ENCODE measurements around the gene ZNF33A.
"Not testable (repeated sequence)": the region's sequence is repeated elsewhere in the genome, so short reads cannot be mapped to it uniquely, and the experiment has no call there.

Gene ZNF33A

DNA sequence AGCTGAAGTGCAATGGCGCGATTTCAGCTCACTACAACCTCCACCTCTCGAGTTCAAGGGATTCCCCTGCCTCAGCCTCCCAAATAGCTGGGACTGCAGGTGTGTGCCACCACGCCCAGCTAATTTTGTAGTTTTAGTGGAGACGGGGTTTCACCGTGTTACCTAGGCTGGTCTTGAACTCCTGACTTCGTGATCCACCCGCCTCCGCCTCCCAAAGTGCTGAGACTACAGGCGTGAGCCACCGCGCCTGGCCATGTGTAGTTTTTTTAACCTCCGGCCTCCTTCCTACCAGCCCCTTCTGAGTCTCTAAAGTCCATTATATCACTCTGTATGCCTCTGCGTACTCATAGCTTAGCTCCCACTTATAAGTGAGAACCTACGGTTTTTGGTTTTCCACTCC, 82.8 kb downstream of the ZNF33A start:
- peak overlapping the region; percentile 96 for H3K4me3 ChIP-seq (ENCODE audit: low read depth in 1 of 2, low read length in 2 of 2)
- H3K27ac ChIP-seq (ENCODE audit: low read depth, low read length); H3K27me3 ChIP-seq (ENCODE audit: control insufficient read depth in 1 of 2, insufficient read depth in 2 of 2, low read length in 2 of 2); H3K9me3 ChIP-seq (ENCODE audit: control insufficient read depth in 1 of 2, low read length in 2 of 2): not testable (repeated sequence)
- peaks cover 3 to 13% of the 10 kb centered on the region in 2 donors for H3K4me1 ChIP-seq (ENCODE audit: control insufficient read depth in 1 of 2, insufficient read depth in 2 of 2, low read length in 2 of 2)
- peak overlapping the region; percentile 63 to 86 for H3K9ac ChIP-seq (ENCODE audit: low read depth in 1 of 2, low read length in 2 of 2)
- peaks cover 3 to 20% of the 10 kb centered on the region in 2 donors for H3K36me3 ChIP-seq (ENCODE audit: control insufficient read depth in 1 of 2, insufficient read depth in 2 of 2, low read length in 2 of 2)

DNA sequence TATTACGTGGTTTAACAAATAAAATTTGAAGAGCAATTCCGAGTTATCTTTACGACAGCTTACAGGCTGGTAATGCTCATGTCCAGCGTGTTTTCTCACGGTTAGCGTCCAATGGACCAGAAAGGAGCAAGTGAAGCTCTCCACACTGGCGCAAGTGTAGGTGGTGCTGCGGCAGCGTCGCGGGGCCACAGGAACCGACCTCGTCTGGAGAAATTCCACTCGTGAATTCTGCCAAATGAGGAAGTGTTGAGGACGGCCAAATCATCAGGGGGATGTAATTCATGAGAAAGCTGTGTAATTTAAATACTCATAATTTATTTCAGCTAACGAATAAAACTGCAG, 83.3 kb downstream of the ZNF33A start:
- Histone ChIP-seq H3K4me1 (ENCODE audit: control insufficient read depth in 1 of 2, insufficient read depth in 2 of 2, low read length in 2 of 2) (peaks cover 3 to 13% of the 10 kb centered on the region in 2 donors), H3K4me3 (ENCODE audit: low read depth in 1 of 2, low read length in 2 of 2) (peak overlapping the region; percentile 96), H3K27ac (ENCODE audit: low read depth, low read length) (peak overlapping the region; percentile 7), H3K9me3 (ENCODE audit: control insufficient read depth in 1 of 2, low read length in 2 of 2) (no peaks in the 10 kb centered on the region), H3K9ac (ENCODE audit: low read depth in 1 of 2, low read length in 2 of 2) (peak overlapping the region; percentile 63 to 86), H3K36me3 (ENCODE audit: control insufficient read depth in 1 of 2, insufficient read depth in 2 of 2, low read length in 2 of 2) (peaks cover 3 to 24% of the 10 kb centered on the region in 2 donors), H3K27me3 (ENCODE audit: control insufficient read depth in 1 of 2, insufficient read depth in 2 of 2, low read length in 2 of 2) (no peaks in the 10 kb centered on the region)

DNA sequence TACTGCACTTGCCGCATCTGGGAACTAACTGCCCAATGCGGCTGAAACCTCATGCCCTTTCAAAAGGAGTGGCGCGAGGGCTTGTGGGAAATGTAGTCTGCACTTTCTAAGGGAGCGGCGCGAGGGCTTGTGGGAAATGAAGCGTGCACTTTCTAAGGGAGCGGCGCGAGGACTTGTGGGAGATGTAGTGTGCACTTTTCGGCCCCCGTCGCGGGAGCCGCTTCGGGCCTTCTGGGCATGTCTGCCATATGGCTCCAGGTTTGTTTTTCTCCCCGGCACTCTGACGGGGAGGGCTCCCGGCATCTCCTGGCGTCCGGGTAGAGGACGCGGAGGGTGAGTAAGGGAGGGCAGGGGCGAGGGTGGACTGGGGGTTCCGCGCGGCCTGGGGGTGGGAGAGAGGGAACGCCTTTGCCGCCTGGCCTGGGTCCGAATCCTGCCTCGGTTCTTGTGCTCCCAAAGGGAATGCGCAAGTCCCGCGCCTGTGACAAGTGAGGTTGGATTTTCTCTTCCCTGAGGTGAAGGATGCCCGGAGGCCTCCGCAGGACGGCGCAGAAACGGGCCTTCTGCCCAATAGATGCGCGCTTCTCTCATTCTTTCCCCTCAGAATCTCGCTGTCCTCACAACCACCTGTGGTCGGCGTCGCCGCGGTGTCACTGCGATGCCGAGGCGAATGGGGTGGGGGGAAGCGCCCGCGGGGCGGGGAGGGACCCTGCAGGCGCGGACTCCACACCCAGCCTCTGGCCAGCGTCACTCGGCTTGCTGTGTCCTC, 83.9 kb downstream of the ZNF33A start, which contains the start of gene ZNF37A:
ZNF37A (plus strand) TSS at position 180 of the 769 bp plus-strand sequence. CDS start 2,281 bp downstream, outside the sequence.
- H3K4me3 ChIP-seq (ENCODE audit: low read depth in 1 of 2, low read length in 2 of 2), result peak within 1 kb of the TSS; percentile 96
- peaks cover 0 to 3% of the 10 kb centered on the region in 2 donors for H3K9me3 ChIP-seq (ENCODE audit: control insufficient read depth in 1 of 2, low read length in 2 of 2)
- H3K27ac ChIP-seq (ENCODE audit: low read depth, low read length), result peak within 1 kb of the TSS; percentile 76
- H3K9ac ChIP-seq (ENCODE audit: low read depth in 1 of 2, low read length in 2 of 2), result peak within 1 kb of the TSS; percentile 86
- H3K4me1 ChIP-seq (ENCODE audit: control insufficient read depth in 1 of 2, insufficient read depth in 2 of 2, low read length in 2 of 2), result peaks cover 3 to 13% of the 10 kb centered on the region in 2 donors
- H3K27me3 ChIP-seq (ENCODE audit: control insufficient read depth in 1 of 2, insufficient read depth in 2 of 2, low read length in 2 of 2), result no peaks in the 10 kb centered on the region
- peaks cover 7 to 28% of the 10 kb centered on the region in 2 donors for H3K36me3 ChIP-seq (ENCODE audit: control insufficient read depth in 1 of 2, insufficient read depth in 2 of 2, low read length in 2 of 2)

DNA sequence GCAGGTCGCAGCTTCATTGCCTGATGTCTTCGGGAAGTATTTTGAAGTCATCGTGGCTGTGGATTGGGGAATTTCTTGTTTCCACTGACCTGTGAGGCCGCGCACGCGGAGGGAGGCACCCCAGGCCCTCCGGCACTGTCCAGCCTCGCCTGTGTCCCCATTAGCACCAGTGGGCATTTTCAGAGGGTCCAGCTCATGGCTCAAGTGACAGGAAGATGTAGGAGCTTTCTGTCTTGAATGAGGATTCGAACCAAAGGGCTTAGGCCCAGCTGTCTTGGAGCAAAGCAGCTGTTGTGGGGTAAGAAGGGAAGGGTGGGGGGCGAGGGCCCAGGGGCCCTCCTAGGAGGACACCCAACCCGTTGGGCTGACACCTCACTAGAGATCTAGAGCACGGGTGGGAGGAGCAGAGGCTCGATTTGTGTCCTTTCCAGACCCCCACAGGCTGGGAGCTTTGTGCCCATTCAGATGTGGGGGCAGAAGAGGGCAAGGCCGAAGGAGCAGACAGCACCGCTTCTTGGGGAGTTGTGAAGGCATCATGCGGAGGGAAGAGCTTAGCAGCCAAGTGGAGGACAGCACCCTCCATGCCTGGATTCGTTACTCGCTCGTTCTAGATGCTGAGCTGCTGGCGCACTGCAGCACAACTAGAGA, 84.6 kb downstream of the ZNF33A start:
- peaks cover 8 to 35% of the 10 kb centered on the region in 2 donors for H3K36me3 ChIP-seq (ENCODE audit: control insufficient read depth in 1 of 2, insufficient read depth in 2 of 2, low read length in 2 of 2)
- H3K27ac ChIP-seq (ENCODE audit: low read depth, low read length), result no peak overlapping the region
- H3K9ac ChIP-seq (ENCODE audit: low read depth in 1 of 2, low read length in 2 of 2), result peak overlapping the region; percentile 86
- H3K9me3 ChIP-seq (ENCODE audit: control insufficient read depth in 1 of 2, low read length in 2 of 2), result peaks cover 0 to 4% of the 10 kb centered on the region in 2 donors
- H3K4me3 ChIP-seq (ENCODE audit: low read depth in 1 of 2, low read length in 2 of 2), result peak overlapping the region; percentile 96
- H3K27me3 ChIP-seq (ENCODE audit: control insufficient read depth in 1 of 2, insufficient read depth in 2 of 2, low read length in 2 of 2), result no peaks in the 10 kb centered on the region
- peaks cover 3 to 13% of the 10 kb centered on the region in 2 donors for H3K4me1 ChIP-seq (ENCODE audit: control insufficient read depth in 1 of 2, insufficient read depth in 2 of 2, low read length in 2 of 2)

DNA sequence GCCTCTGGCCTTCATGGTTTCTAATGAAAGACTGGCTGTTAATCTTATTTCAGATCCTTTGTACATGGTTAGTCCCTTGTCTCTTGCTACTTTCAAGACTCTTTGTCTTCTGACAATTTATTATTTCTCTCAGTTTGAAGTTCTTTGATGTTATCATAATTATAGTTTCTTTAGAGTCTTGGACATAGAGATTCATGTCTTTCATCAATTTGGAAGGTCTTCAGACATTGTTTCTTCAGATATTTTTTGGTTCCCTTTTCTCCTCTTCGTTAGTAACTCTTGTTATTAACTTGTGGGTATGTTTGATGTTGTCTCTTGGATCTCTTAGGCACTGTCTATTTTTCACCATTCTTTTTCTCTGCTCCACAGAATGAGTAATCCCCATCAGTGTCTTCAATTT, 92.4 kb downstream of the ZNF33A start:
- Histone ChIP-seq H3K4me3 (ENCODE audit: low read depth in 1 of 2, low read length in 2 of 2) (no peak overlapping the region), H3K4me1 (ENCODE audit: control insufficient read depth in 1 of 2, insufficient read depth in 2 of 2, low read length in 2 of 2) (no peaks in the 10 kb centered on the region), H3K36me3 (ENCODE audit: control insufficient read depth in 1 of 2, insufficient read depth in 2 of 2, low read length in 2 of 2) (peaks cover 26 to 56% of the 10 kb centered on the region in 2 donors), H3K9me3 (ENCODE audit: control insufficient read depth in 1 of 2, low read length in 2 of 2) (peaks cover 30 to 56% of the 10 kb centered on the region in 2 donors), H3K27me3 (ENCODE audit: control insufficient read depth in 1 of 2, insufficient read depth in 2 of 2, low read length in 2 of 2) (no peaks in the 10 kb centered on the region), H3K27ac (ENCODE audit: low read depth, low read length) (no peak overlapping the region), H3K9ac (ENCODE audit: low read depth in 1 of 2, low read length in 2 of 2) (no peak overlapping the region)

DNA sequence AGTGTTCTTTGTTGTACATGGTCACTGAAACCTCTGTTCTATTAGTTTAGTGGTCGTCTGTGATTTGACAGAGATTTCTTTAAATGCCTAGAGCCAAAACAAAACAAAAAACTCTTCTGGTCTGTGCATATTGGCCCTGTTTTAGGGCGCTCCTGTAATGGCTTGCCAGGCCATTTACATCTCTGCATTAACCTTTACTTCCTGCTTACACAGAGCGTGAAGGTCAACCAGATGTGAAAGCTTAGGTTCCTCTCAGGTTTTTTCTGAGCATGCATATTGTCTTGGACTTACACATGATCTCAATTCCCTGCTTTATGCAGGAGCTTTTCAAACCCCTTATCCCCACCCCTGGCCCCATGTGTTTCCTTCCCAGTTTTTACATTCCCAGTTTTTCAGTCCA, 93.3 kb downstream of the ZNF33A start:
- no peaks in the 10 kb centered on the region for H3K27me3 ChIP-seq (ENCODE audit: control insufficient read depth in 1 of 2, insufficient read depth in 2 of 2, low read length in 2 of 2)
- H3K36me3 ChIP-seq (ENCODE audit: control insufficient read depth in 1 of 2, insufficient read depth in 2 of 2, low read length in 2 of 2), result peaks cover 26 to 47% of the 10 kb centered on the region in 2 donors
- no peaks in the 10 kb centered on the region for H3K4me1 ChIP-seq (ENCODE audit: control insufficient read depth in 1 of 2, insufficient read depth in 2 of 2, low read length in 2 of 2)
- no peak overlapping the region for H3K27ac ChIP-seq (ENCODE audit: low read depth, low read length)
- no peak overlapping the region for H3K9ac ChIP-seq (ENCODE audit: low read depth in 1 of 2, low read length in 2 of 2)
- H3K4me3 ChIP-seq (ENCODE audit: low read depth in 1 of 2, low read length in 2 of 2), result no peak overlapping the region
- H3K9me3 ChIP-seq (ENCODE audit: control insufficient read depth in 1 of 2, low read length in 2 of 2), result peaks cover 30 to 61% of the 10 kb centered on the region in 2 donors

DNA sequence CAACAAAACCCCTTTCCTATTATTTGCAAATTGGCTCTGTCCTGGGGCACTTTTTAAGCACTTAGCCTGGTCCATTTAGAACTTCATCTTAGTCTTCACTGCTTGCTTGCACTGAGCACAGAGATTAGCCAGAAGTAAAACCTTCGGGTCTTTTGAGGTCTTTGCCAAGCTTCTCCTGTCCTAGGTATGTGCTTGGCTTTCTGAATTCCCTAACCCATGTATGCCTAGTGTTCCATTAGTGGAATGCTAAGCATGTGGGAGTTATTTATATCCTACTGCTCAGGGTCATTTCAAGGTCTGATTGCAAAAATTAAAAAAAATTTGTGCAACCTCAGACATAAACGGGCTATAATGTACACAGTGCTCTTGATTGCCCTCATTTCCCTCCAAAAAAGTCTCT, 101.7 kb downstream of the ZNF33A start:
- Histone ChIP-seq H3K36me3 (ENCODE audit: control insufficient read depth in 1 of 2, insufficient read depth in 2 of 2, low read length in 2 of 2) (peaks cover 29% of the 10 kb centered on the region in 2 donors), H3K9ac (ENCODE audit: low read depth in 1 of 2, low read length in 2 of 2) (no peak overlapping the region), H3K4me1 (ENCODE audit: control insufficient read depth in 1 of 2, insufficient read depth in 2 of 2, low read length in 2 of 2) (no peaks in the 10 kb centered on the region), H3K27ac (ENCODE audit: low read depth, low read length) (no peak overlapping the region), H3K27me3 (ENCODE audit: control insufficient read depth in 1 of 2, insufficient read depth in 2 of 2, low read length in 2 of 2) (no peaks in the 10 kb centered on the region), H3K4me3 (ENCODE audit: low read depth in 1 of 2, low read length in 2 of 2) (no peak overlapping the region), H3K9me3 (ENCODE audit: control insufficient read depth in 1 of 2, low read length in 2 of 2) (peaks cover 47 to 50% of the 10 kb centered on the region in 2 donors)
